Activated CD4-positive, alpha-beta memory T cell treated with anti-CD3 and anti-CD28 coated beads, Interleukin-2, amount 10 ng/mL, durations not matched to agents 7 days and 5 days (primary cell): ENCODE measurements around the gene PPP1R13B. TPM values are rescaled to one million over a fixed set of nuclear protein-coding genes. Genes with fewer than 3 reads are reported as not detected.
A peak's percentile ranks its signal among the peaks of the same experiment; 100 is the strongest.

Experiments
- CTCF ChIA-PET: fragments of 350-600 bp; sonication (Branson Sonifier 250); formaldehyde crosslinking; loops from one replicate; lab custom pipeline; 2021; ENCODE audit warnings: antibody characterized with exemption, inconsistent platforms; lab: Charles Lee
- POLR2A ChIA-PET: fragments of 350-600 bp; sonication (Branson Sonifier 250); formaldehyde crosslinking; loops from one replicate; lab custom pipeline; 2021; ENCODE audit warnings: antibody characterized with exemption; lab: Charles Lee
- DNase-seq: peaks from one replicate; pipeline ENCODE4 v3.0.0-alpha.2; 2020
- H3K27ac Mint-ChIP-seq: one replicate; pipeline ENCODE4 v1.8.0; 2021; ENCODE audit warnings: mild to moderate bottlenecking, mixed read lengths
- H3K27me3 Mint-ChIP-seq: one replicate; pipeline ENCODE4 v1.8.0; 2021; ENCODE audit warnings: mixed read lengths
- H3K36me3 Mint-ChIP-seq: one replicate; pipeline ENCODE4 v1.8.0; 2021; ENCODE audit warnings: low read depth, mixed read lengths
- H3K4me1 Mint-ChIP-seq: one replicate; pipeline ENCODE4 v1.8.0; 2021; ENCODE audit warnings: mixed read lengths
- H3K4me3 Mint-ChIP-seq: one replicate; pipeline ENCODE4 v1.8.0; 2021; ENCODE audit warnings: mild to moderate bottlenecking, mixed read lengths
- H3K9me3 Mint-ChIP-seq: one replicate; pipeline ENCODE4 v1.8.0; 2021; ENCODE audit warnings: mixed read lengths
- total RNA-seq, 2 experiments: library from RNA; stranded (reverse); gene quantifications; one replicate each; pipeline ENCODE4 v1.2.3, GENCODE V29; 2021

The PPP1R13B gene
- total RNA-seq, 2 experiments from 2014 or later: 10.7 to 15.9 TPM

GRCh38 chr14:103699901-103700752, 147.2 kb downstream of the PPP1R13B start:
- H3K27ac Mint-ChIP-seq: no peak overlapping the region
- H3K27me3 Mint-ChIP-seq: no peaks in the 10 kb centered on the region
- no peak overlapping the region for H3K4me3 Mint-ChIP-seq
- peaks cover 41% of the 10 kb centered on the region for H3K36me3 Mint-ChIP-seq
- H3K4me1 Mint-ChIP-seq: peaks cover 19% of the 10 kb centered on the region
- ChIA-PET CTCF (no interaction called here), POLR2A (interaction anchor here (1.4 to 1.5 kb wide), 2 partner anchors 13 to 23 kb away, joined by 3 read pairs; no protein-coding TSS in a partner anchor)
- DNase-seq: no peak
- H3K9me3 Mint-ChIP-seq: no peaks in the 10 kb centered on the region

- no peak overlapping the region for H3K27ac Mint-ChIP-seq
- POLR2A ChIA-PET: interaction anchor here (0.9 to 1.4 kb wide), 3 partner anchors 7 to 22 kb away, joined by 3 read pairs; no protein-coding TSS in a partner anchor
- peaks cover 37% of the 10 kb centered on the region for H3K36me3 Mint-ChIP-seq
- CTCF ChIA-PET: no interaction called here
- H3K4me1 Mint-ChIP-seq: peaks cover 12% of the 10 kb centered on the region
- H3K4me3 Mint-ChIP-seq: no peak overlapping the region
- DNase-seq: no peak
- H3K9me3 Mint-ChIP-seq: no peaks in the 10 kb centered on the region
- no peaks in the 10 kb centered on the region for H3K27me3 Mint-ChIP-seq
Observed at GRCh38 chr14:103699261-103699661, 148.1 kb downstream of the PPP1R13B start.

GRCh38 chr14:103698380-103699260, 148.8 kb downstream of the PPP1R13B start:
- ChIA-PET CTCF (no interaction called here), POLR2A (interaction anchor here (0.9 to 1.4 kb wide), 4 partner anchors 8 to 137 kb away, joined by 3 read pairs; no protein-coding TSS in a partner anchor)
- no peak overlapping the region for H3K4me3 Mint-ChIP-seq
- H3K4me1 Mint-ChIP-seq: peaks cover 7% of the 10 kb centered on the region
- no peaks in the 10 kb centered on the region for H3K27me3 Mint-ChIP-seq
- peaks cover 39% of the 10 kb centered on the region for H3K36me3 Mint-ChIP-seq
- no peak for DNase-seq
- no peaks in the 10 kb centered on the region for H3K9me3 Mint-ChIP-seq
- H3K27ac Mint-ChIP-seq: no peak overlapping the region

DNA sequence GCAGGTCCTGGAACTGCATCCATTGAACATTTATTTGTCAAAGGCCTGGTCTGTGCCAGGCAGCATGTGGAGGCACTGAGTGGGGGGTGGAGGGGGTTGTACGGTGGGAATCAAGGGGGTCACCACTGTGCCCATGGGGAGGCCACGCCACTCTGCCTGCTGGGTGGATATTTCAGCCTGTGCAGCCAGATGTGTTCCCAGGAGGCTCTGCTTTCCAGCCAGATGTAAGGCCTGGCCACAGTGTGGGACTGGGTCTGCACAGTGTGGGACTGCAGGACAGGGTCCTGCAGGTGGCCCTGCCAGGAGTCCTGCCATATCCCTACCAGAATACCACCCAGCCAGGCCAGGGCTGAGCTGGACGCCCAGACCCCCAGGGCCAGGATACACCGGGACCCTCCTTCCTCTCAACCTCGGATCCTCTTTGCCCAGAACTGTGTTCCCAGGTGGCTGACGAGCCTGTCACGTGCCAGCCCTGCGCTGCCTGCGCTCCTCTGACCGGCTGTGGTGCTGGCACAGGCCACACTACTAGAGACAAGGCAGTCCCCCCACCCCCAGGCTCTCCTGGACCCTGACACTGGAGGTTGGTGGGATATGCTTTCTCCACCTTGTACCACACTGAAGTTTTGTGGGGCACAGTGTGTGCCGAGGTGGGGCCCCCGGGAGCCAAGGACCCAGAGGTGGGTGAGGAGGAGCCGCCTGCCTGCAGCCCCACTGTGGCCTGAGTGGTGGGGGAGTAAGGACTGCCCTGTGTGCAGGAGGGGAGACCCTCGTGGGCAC, 149.6 kb downstream of the PPP1R13B start:
- no peak for DNase-seq
- Mint-ChIP-seq H3K27ac (no peak overlapping the region), H3K4me3 (no peak overlapping the region), H3K36me3 (peaks cover 35% of the 10 kb centered on the region), H3K27me3 (no peaks in the 10 kb centered on the region), H3K4me1 (peaks cover 6% of the 10 kb centered on the region), H3K9me3 (no peaks in the 10 kb centered on the region)
- CTCF ChIA-PET: no interaction called here
- POLR2A ChIA-PET: interaction anchor here (1.2 kb wide), 2 partner anchors 9 to 136 kb away, joined by 3 read pairs; no protein-coding TSS in a partner anchor

DNA sequence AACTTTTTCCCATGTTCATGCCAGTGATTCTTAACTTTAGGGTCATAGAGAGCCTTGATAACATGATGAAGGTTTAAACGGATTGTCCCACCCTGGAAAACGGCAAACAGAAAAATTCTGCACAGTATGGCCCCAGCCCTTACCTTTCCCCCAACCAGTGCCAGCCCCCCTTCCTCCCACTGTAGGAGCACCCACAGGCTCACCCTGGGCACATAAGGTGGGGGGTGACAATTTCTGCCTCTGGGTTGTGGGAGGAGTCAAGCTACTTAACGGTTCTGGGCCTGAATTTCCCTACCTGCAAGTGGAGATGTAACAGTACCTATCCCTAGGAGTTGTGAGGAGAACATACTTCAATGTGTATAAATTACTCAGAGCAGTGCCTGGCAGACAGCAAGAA, 150.2 kb downstream of the PPP1R13B start:
- ChIA-PET POLR2A (no interaction called here), CTCF (no interaction called here)
- no peak for DNase-seq
- Mint-ChIP-seq H3K27me3 (no peaks in the 10 kb centered on the region), H3K4me1 (peaks cover 6% of the 10 kb centered on the region), H3K9me3 (no peaks in the 10 kb centered on the region), H3K36me3 (peaks cover 30% of the 10 kb centered on the region), H3K4me3 (no peak overlapping the region), H3K27ac (peak overlapping the region; percentile 26)

DNA sequence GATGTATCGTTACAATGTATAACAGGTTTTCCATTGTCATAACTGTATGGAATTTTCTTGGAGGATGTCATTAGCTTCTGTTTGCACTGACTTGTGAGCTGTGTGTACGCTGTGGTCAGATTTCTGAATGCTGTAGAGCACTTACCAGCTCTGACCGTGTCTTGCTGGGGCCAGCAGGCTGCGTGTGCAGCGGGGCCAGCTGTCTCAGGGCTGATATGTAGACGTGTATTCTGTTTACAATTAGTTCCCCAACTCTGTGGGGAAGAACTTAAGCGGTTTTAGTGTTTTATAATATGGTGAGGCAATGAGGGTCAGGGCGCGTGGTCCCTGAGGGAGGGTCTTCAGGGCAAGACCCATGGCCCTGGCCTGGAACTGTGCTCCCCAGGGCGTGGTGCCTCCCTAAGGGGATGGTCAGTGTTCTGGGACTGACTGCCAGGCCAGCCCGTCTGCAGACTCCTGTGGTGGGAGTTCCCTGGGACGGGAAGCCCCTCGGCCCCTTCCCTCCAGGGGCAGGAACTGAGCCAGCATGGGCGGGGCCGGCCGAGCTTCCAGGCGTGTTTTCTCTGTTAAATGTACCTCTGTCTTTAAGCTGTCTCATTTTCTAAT, 150.8 kb downstream of the PPP1R13B start:
- Mint-ChIP-seq H3K4me3 (no peak overlapping the region), H3K27ac (no peak overlapping the region), H3K27me3 (no peaks in the 10 kb centered on the region), H3K36me3 (peaks cover 25% of the 10 kb centered on the region), H3K9me3 (no peaks in the 10 kb centered on the region), H3K4me1 (peaks cover 6% of the 10 kb centered on the region)
- ChIA-PET POLR2A (no interaction called here), CTCF (interaction anchor here (0.6 kb wide), 1 partner anchor 19 kb away, joined by 4 read pairs; no protein-coding TSS in a partner anchor)
- no peak for DNase-seq

DNA sequence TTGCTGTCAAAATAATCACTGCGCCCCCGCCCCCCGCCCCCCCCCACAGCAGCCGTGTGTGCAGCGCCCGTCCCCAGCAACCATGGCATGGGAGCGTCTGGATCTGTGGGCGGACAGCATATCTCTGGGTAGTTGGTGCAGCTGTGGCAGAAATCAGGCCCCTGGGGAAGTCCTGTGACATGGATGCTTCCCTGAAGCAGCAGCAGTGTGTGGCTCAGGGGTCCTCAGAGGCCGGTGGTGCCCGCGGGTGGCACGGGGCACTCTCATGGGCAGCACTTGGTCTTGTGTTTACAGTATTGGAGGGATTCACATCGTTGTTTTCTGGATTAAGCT, 151.3 kb downstream of the PPP1R13B start:
- Mint-ChIP-seq H3K36me3 (peaks cover 25% of the 10 kb centered on the region), H3K9me3 (no peaks in the 10 kb centered on the region), H3K4me1 (peaks cover 6% of the 10 kb centered on the region), H3K27me3 (no peaks in the 10 kb centered on the region), H3K4me3 (no peak overlapping the region), H3K27ac (no peak overlapping the region)
- POLR2A ChIA-PET: no interaction called here
- CTCF ChIA-PET: interaction anchor here (0.6 kb wide), 1 partner anchor 18 kb away, joined by 4 read pairs; no protein-coding TSS in a partner anchor
- DNase-seq: no peak

- DNase-seq: no peak
- Mint-ChIP-seq H3K9me3 (no peaks in the 10 kb centered on the region), H3K27me3 (no peaks in the 10 kb centered on the region), H3K27ac (no peak overlapping the region), H3K36me3 (peaks cover 25% of the 10 kb centered on the region), H3K4me3 (no peak overlapping the region), H3K4me1 (peaks cover 6% of the 10 kb centered on the region)
- ChIA-PET CTCF (interaction anchor here (0.6 kb wide), 1 partner anchor 18 kb away, joined by 4 read pairs; no protein-coding TSS in a partner anchor), POLR2A (interaction anchor here (0.6 to 1.4 kb wide), 2 partner anchors 17 to 80 kb away, joined by 3 to 4 read pairs; no protein-coding TSS in a partner anchor)
Observed at GRCh38 chr14:103695296-103696069, 151.9 kb downstream of the PPP1R13B start.

DNA sequence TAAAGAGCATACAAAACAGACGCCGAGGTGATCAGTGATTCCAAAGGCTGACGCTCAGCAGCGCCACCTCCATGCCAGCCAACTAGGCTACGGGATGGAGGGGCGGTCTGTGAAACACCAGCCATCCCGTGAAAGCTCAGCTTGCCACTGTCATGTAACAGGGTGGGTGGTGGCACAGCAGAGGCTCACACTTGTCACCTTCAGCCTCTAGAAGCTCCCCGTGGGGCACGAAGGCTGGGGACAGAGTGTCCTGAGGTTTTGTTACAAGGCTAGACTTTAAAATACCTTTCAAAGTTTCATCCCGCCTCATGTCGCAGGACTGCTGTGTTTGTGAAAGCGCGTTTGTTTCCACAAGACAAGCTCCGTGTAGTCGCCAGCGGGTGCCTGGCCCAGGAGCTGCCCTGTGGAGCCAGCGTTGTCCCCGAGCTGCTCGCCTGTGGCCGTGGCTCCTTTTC, 152.8 kb downstream of the PPP1R13B start:
- Mint-ChIP-seq H3K9me3 (no peaks in the 10 kb centered on the region), H3K4me1 (peaks cover 6% of the 10 kb centered on the region), H3K4me3 (no peak overlapping the region), H3K27me3 (no peaks in the 10 kb centered on the region), H3K36me3 (peaks cover 30% of the 10 kb centered on the region), H3K27ac (no peak overlapping the region)
- POLR2A ChIA-PET: interaction anchor here (0.6 to 1.4 kb wide), 2 partner anchors 17 to 80 kb away, joined by 3 to 4 read pairs; no protein-coding TSS in a partner anchor
- CTCF ChIA-PET: interaction anchor here (0.6 to 0.7 kb wide), 2 partner anchors 23 to 113 kb away, joined by 4 to 5 read pairs; no protein-coding TSS in a partner anchor
- DNase-seq: no peak

DNA sequence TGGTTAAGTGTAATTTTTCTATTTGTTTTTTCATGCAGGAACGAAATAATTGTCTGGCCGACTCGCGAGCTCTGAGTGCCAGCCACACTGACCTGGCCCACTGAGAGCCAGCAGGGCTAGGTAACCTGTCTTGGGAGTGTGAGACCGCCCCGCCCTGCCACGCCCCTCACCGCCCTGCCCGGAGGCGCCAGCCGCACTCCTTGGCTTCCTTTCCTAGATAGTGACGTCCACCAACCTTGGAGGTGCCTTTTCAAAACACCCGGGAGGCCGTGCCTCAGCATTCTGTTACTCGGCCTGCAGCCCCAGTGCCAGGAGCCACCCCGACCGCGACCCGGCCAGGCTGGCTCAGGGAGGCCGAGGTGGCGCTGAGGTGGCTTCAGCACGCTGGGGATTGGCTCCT, 153.9 kb downstream of the PPP1R13B start:
- no peaks in the 10 kb centered on the region for H3K9me3 Mint-ChIP-seq
- ChIA-PET POLR2A (no interaction called here), CTCF (no interaction called here)
- peaks cover 40% of the 10 kb centered on the region for H3K36me3 Mint-ChIP-seq
- DNase-seq: no peak
- no peak overlapping the region for H3K27ac Mint-ChIP-seq
- H3K27me3 Mint-ChIP-seq: no peaks in the 10 kb centered on the region
- H3K4me1 Mint-ChIP-seq: peaks cover 6% of the 10 kb centered on the region
- no peak overlapping the region for H3K4me3 Mint-ChIP-seq

DNA sequence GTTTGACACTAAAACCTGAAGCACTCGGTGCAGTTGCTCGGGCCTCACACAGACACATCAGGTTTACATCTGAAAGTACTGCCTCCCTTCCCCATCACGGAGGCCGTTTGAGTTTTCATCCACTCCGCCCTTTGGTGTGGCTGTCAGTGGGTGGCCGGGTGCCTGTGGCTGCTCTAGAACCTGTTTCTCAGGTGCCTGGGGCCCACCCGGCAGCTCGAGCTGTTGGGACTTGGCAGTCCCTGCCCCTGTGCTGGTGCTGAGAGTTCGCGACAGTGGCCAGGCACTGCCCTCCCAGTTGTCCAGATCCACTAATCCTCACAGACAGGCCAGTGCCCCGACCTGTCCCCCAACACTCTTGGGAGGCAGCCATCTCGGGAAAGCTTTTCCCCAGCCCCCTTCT, 154.5 kb downstream of the PPP1R13B start:
- no peak overlapping the region for H3K27ac Mint-ChIP-seq
- H3K4me3 Mint-ChIP-seq: no peak overlapping the region
- DNase-seq: no peak
- ChIA-PET POLR2A (no interaction called here), CTCF (no interaction called here)
- no peaks in the 10 kb centered on the region for H3K9me3 Mint-ChIP-seq
- no peaks in the 10 kb centered on the region for H3K27me3 Mint-ChIP-seq
- peaks cover 6% of the 10 kb centered on the region for H3K4me1 Mint-ChIP-seq
- peaks cover 44% of the 10 kb centered on the region for H3K36me3 Mint-ChIP-seq
